ENCODE results near the gene NHS. TPM values are rescaled to one million over a fixed set of nuclear protein-coding genes. Genes with fewer than 3 reads are reported as not detected.

Gene NHS
- total RNA-seq, 1 donor from 2014 or later = 7.3 TPM

GRCh38 chrX:17590892-17591740, 216.1 kb downstream of the NHS start:
- intact Hi-C loops (cut with micrococcal nuclease) = loop anchor here (1.0 to 10.0 kb wide), 4 partner anchors 55 to 349 kb away; no protein-coding TSS in a partner anchor
- H3K27me3 Mint-ChIP-seq = peaks cover 2% of the 10 kb centered on the region
- peaks cover 15% of the 10 kb centered on the region for H3K4me1 Mint-ChIP-seq
- H3K9me3 Mint-ChIP-seq = no peaks in the 10 kb centered on the region
- peak overlapping the region; percentile 60 for H3K27ac Mint-ChIP-seq
- peak; percentile 71 for DNase-seq
- peak overlapping the region; percentile 45 for H3K4me3 Mint-ChIP-seq
- H3K36me3 Mint-ChIP-seq (ENCODE audit: low read depth) = no peaks in the 10 kb centered on the region

- peaks cover 15% of the 10 kb centered on the region for H3K4me1 Mint-ChIP-seq
- intact Hi-C loops (cut with micrococcal nuclease) = loop anchor here (1.0 to 10.0 kb wide), 4 partner anchors 55 to 349 kb away; no protein-coding TSS in a partner anchor
- H3K27ac Mint-ChIP-seq = peak overlapping the region; percentile 37
- peak overlapping the region; percentile 45 for H3K4me3 Mint-ChIP-seq
- no peaks in the 10 kb centered on the region for H3K36me3 Mint-ChIP-seq (ENCODE audit: low read depth)
- peaks cover 2% of the 10 kb centered on the region for H3K27me3 Mint-ChIP-seq
- H3K9me3 Mint-ChIP-seq = no peaks in the 10 kb centered on the region
- peak; percentile 56 for DNase-seq
Measured at GRCh38 chrX:17591741-17592110, 216.7 kb downstream of the NHS start.

GRCh38 chrX:17592117-17592516, 217.1 kb downstream of the NHS start:
- intact Hi-C loops (cut with micrococcal nuclease) = loop anchor here (10.0 kb wide), 1 partner anchor 63 kb away; no protein-coding TSS in a partner anchor

GRCh38 chrX:17594693-17595092, 219.7 kb downstream of the NHS start:
- no peak overlapping the region for H3K27ac Mint-ChIP-seq
- peaks cover 15% of the 10 kb centered on the region for H3K4me1 Mint-ChIP-seq
- no peaks in the 10 kb centered on the region for H3K9me3 Mint-ChIP-seq
- DNase-seq = no peak
- peaks cover 5% of the 10 kb centered on the region for H3K27me3 Mint-ChIP-seq
- H3K4me3 Mint-ChIP-seq = no peak overlapping the region
- intact Hi-C loops (cut with micrococcal nuclease) = loop anchor here (10.0 kb wide), 1 partner anchor 60 kb away; no protein-coding TSS in a partner anchor
- H3K36me3 Mint-ChIP-seq (ENCODE audit: low read depth) = no peaks in the 10 kb centered on the region

More at GRCh38 chrX:17592117-17592516, 217.1 kb downstream of the NHS start:
- peak overlapping the region; percentile 45 for H3K4me3 Mint-ChIP-seq
- H3K36me3 Mint-ChIP-seq (ENCODE audit: low read depth) = no peaks in the 10 kb centered on the region
- DNase-seq = no peak
- peak overlapping the region; percentile 37 for H3K27ac Mint-ChIP-seq
- peaks cover 2% of the 10 kb centered on the region for H3K27me3 Mint-ChIP-seq
- peaks cover 15% of the 10 kb centered on the region for H3K4me1 Mint-ChIP-seq
- H3K9me3 Mint-ChIP-seq = no peaks in the 10 kb centered on the region

GRCh38 chrX:17595456-17596035, 220.5 kb downstream of the NHS start:
- Mint-ChIP-seq H3K4me3 (no peak overlapping the region), H3K4me1 (peaks cover 15% of the 10 kb centered on the region), H3K27ac (no peak overlapping the region), H3K9me3 (no peaks in the 10 kb centered on the region), H3K36me3 (ENCODE audit: low read depth) (no peaks in the 10 kb centered on the region), H3K27me3 (peaks cover 7% of the 10 kb centered on the region)
- intact Hi-C loops (cut with micrococcal nuclease) = loop anchor here (10.0 kb wide), 1 partner anchor 59 kb away; no protein-coding TSS in a partner anchor
- no peak for DNase-seq

GRCh38 chrX:17596061-17596460, 221.1 kb downstream of the NHS start:
- no peak overlapping the region for H3K27ac Mint-ChIP-seq
- H3K27me3 Mint-ChIP-seq = peaks cover 6% of the 10 kb centered on the region
- H3K4me3 Mint-ChIP-seq = no peak overlapping the region
- DNase-seq = no peak
- H3K36me3 Mint-ChIP-seq (ENCODE audit: low read depth) = no peaks in the 10 kb centered on the region
- intact Hi-C loops (cut with micrococcal nuclease) = loop anchor here (10.0 kb wide), 1 partner anchor 59 kb away; no protein-coding TSS in a partner anchor
- H3K4me1 Mint-ChIP-seq = peaks cover 14% of the 10 kb centered on the region
- H3K9me3 Mint-ChIP-seq = no peaks in the 10 kb centered on the region

GRCh38 chrX:17596546-17597205, 221.7 kb downstream of the NHS start:
- intact Hi-C loops (cut with micrococcal nuclease) = loop anchor here (10.0 kb wide), 1 partner anchor 58 kb away; no protein-coding TSS in a partner anchor
- no peak for DNase-seq
- Mint-ChIP-seq H3K9me3 (no peaks in the 10 kb centered on the region), H3K4me3 (no peak overlapping the region), H3K27ac (no peak overlapping the region), H3K4me1 (peaks cover 8% of the 10 kb centered on the region), H3K27me3 (peaks cover 5% of the 10 kb centered on the region), H3K36me3 (ENCODE audit: low read depth) (no peaks in the 10 kb centered on the region)

GRCh38 chrX:17597327-17597726, 222.3 kb downstream of the NHS start:
- Mint-ChIP-seq H3K9me3 (no peaks in the 10 kb centered on the region), H3K27me3 (peaks cover 5% of the 10 kb centered on the region), H3K4me1 (peaks cover 6% of the 10 kb centered on the region), H3K36me3 (ENCODE audit: low read depth) (no peaks in the 10 kb centered on the region), H3K27ac (no peak overlapping the region), H3K4me3 (no peak overlapping the region)
- intact Hi-C loops (cut with micrococcal nuclease) = loop anchor here (10.0 kb wide), 1 partner anchor 57 kb away; no protein-coding TSS in a partner anchor
- no peak for DNase-seq

GRCh38 chrX:17597836-17598439, 222.9 kb downstream of the NHS start:
- intact Hi-C loops (cut with micrococcal nuclease) = loop anchor here (10.0 kb wide), 1 partner anchor 57 kb away; no protein-coding TSS in a partner anchor
- no peak overlapping the region for H3K27ac Mint-ChIP-seq
- no peaks in the 10 kb centered on the region for H3K36me3 Mint-ChIP-seq (ENCODE audit: low read depth)
- H3K4me1 Mint-ChIP-seq = peaks cover 6% of the 10 kb centered on the region
- DNase-seq = no peak
- H3K9me3 Mint-ChIP-seq = no peaks in the 10 kb centered on the region
- peaks cover 5% of the 10 kb centered on the region for H3K27me3 Mint-ChIP-seq
- H3K4me3 Mint-ChIP-seq = no peak overlapping the region

GRCh38 chrX:17601441-17602200, 226.6 kb downstream of the NHS start:
- Mint-ChIP-seq H3K9me3 (no peaks in the 10 kb centered on the region), H3K4me3 (no peak overlapping the region), H3K27me3 (peaks cover 5% of the 10 kb centered on the region), H3K4me1 (no peaks in the 10 kb centered on the region), H3K36me3 (ENCODE audit: low read depth) (no peaks in the 10 kb centered on the region), H3K27ac (no peak overlapping the region)
- no peak for DNase-seq
- intact Hi-C loops (cut with micrococcal nuclease) = no loop called here

- Mint-ChIP-seq H3K27ac (no peak overlapping the region), H3K4me3 (no peak overlapping the region), H3K27me3 (peaks cover 5% of the 10 kb centered on the region), H3K4me1 (no peaks in the 10 kb centered on the region), H3K36me3 (ENCODE audit: low read depth) (no peaks in the 10 kb centered on the region), H3K9me3 (no peaks in the 10 kb centered on the region)
- intact Hi-C loops (cut with micrococcal nuclease) = no loop called here
- no peak for DNase-seq
Measured at GRCh38 chrX:17602245-17602644, 227.2 kb downstream of the NHS start.

- H3K27ac Mint-ChIP-seq = no peak overlapping the region
- H3K4me3 Mint-ChIP-seq = no peak overlapping the region
- intact Hi-C loops (cut with micrococcal nuclease) = no loop called here
- H3K9me3 Mint-ChIP-seq = no peaks in the 10 kb centered on the region
- H3K27me3 Mint-ChIP-seq = peaks cover 5% of the 10 kb centered on the region
- no peaks in the 10 kb centered on the region for H3K36me3 Mint-ChIP-seq (ENCODE audit: low read depth)
- H3K4me1 Mint-ChIP-seq = no peaks in the 10 kb centered on the region
- DNase-seq = no peak
Measured at GRCh38 chrX:17603196-17603595, 228.2 kb downstream of the NHS start.

GRCh38 chrX:17605676-17606075, 230.7 kb downstream of the NHS start:
- no peaks in the 10 kb centered on the region for H3K9me3 Mint-ChIP-seq
- no peaks in the 10 kb centered on the region for H3K4me1 Mint-ChIP-seq
- no peaks in the 10 kb centered on the region for H3K36me3 Mint-ChIP-seq (ENCODE audit: low read depth)
- intact Hi-C loops (cut with micrococcal nuclease) = no loop called here
- H3K27me3 Mint-ChIP-seq = no peaks in the 10 kb centered on the region
- H3K27ac Mint-ChIP-seq = no peak overlapping the region
- no peak overlapping the region for H3K4me3 Mint-ChIP-seq
- DNase-seq = no peak
